NCI-H524 (cell line): ENCODE data around the gene ANKS1B.
A peak's percentile ranks its signal among the peaks of the same experiment; 100 is the strongest.

Source experiments
- DNase-seq, 2 experiments: peaks; one replicate each; lab custom pipeline; 2025; lab: John Stamatoyannopoulos, UW

ANKS1B gene

DNA sequence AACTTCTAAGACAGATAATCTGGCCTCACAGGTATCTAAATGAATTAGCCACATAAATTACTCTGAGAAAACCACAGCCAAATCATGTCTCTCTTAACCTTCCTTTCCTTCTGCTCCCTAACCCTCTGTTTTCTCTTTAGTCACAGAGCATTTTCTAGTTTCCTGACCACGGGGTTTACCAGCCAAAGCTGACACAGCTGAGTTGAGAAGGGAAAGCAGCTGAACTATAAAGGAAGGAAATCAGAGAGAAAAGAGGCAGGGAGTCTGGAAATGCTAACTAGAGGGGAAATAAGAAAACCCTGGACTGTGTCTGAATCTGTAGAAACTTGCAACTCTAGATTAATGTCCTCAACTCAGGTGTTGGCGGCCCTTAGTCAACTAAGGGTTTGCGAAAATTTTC is 24.4 kb downstream of the ANKS1B start:
- peak in 1 of 2 experiments; percentile 80 for DNase-seq

DNA sequence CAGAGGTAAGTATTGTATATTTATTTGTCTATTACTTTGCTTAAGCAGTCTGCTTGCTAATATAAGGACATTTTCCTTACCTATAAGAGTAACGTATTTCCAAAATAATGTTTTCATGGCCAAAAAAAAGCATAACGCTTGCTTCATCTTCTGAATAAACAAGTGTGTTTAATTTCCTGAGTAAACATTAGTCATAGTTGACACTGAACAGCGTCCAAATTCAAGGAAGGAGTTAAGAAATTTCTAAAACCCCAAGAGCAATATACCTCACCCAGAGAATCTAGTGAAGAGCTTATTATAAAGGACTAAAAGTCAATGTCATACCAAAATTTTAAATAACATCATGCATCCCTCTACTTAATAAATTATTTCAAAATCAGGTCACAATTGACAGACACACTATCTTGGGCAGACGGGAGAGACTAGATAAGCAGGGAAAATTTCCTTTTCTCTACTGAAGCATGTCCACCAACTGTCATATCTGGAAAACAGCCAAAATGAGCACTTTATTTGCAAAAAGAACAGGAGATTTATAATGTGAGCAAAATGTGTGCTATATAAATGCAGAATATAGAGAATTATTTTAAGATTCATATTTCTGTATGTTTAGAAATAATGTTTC is 25.1 kb downstream of the ANKS1B start:
- DNase-seq: peak; percentile 66 to 87

DNA sequence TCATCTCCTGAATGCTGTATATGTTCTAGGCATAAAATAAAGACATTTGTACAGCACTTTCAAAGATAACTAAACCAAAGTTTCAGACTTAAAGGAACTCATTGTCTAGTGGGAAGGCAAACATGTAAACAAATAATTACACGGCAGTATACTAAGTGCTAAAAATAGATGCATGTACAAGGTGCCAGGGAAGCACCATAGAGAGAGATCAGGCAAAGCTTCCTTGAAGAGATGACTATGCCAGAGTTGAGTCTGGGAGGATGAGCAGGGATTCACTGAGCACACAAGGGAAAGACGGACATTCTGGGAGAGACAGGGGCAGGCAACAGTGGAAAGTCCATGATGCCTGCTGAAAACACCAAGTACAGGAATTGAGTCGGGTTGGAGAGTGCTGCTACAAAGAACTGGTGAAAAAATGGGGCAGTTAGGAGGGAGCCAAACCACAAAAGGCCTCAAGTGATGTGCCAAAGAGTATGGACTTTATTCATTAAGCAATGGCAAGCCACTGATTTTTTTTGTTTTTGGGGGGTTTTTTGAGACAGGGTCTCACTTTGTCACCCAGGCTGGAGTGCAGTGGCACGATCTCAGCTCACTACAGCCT is 26.8 kb downstream of the ANKS1B start:
- DNase-seq: no peak

DNA sequence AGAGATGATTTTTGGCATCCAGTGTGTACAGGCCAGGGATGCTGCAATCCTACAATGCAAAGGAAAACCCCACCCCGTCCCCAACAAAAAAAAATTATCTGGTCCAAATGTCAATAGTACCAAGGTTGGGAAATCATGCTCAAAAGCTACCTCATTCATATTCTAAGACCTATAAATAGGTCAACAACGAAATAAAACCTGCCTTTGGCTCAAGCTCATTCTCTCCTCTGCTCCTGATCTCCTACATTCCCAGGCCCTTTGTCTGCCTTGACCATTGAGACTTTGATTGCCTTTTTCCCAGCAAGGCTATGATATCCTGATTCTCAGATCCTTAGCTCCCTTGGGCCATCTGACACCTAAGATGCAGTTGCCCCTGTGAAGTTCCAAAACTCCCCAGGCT is 30.0 kb downstream of the ANKS1B start:
- DNase-seq: peak in 1 of 2 experiments; percentile 15

DNA sequence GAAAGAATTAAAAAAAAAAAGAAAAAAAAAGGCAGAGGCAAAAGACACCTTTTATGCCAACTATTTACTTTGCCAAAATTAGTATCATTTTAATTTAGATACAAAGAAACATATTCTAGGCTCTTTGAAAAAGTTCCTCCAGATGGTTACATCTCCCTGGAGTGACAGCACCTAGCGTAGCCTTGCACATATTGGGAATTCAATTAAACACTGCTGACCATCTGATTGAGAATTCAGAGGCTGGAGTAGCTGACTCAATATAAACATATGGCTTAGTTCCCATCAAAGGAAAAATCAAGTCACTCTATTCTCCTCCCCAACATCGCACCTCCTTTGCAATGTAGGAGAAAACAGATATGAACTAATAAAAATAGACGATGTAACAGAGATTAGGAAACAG is 36.4 kb downstream of the ANKS1B start:
- peak in 1 of 2 experiments; percentile 52 for DNase-seq

DNA sequence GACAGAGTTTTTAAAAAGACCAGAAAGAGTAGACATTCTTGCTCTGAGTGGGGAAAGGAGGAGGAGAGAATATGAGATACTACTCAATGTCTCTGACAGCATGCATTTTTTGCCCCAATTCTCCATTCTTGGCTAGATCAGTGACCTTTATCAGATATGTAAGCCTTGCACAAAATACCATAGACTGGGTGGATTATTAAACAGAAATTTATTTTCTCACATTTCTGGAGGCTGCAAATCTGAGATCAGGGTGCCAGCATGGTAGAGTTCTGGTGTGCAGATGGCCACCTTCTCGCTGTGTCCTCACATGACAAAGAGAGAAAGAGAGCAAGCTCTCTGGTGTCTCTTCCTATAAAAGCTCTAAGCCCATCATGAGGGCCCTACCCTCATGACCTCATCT is 38.6 kb downstream of the ANKS1B start:
- no peak for DNase-seq

DNA sequence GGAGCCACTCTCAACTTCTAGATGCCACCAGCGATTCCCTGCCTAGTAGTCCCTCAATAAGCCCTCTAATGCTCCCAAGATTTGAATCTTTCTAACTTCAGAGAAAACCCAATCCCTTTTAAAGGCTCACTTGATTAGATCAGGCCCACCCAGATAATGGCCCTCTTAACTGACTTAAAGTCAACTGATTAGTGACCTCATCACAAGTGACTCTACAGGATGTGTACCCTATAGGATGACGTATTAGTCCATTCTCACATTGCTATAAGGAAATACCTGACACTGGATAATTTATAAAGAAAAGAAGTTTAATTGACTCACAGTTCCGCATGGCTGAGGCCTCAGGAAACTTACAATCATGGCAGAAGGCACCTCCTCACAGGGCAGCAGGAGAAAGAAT is 49.1 kb downstream of the ANKS1B start:
- no peak for DNase-seq

DNA sequence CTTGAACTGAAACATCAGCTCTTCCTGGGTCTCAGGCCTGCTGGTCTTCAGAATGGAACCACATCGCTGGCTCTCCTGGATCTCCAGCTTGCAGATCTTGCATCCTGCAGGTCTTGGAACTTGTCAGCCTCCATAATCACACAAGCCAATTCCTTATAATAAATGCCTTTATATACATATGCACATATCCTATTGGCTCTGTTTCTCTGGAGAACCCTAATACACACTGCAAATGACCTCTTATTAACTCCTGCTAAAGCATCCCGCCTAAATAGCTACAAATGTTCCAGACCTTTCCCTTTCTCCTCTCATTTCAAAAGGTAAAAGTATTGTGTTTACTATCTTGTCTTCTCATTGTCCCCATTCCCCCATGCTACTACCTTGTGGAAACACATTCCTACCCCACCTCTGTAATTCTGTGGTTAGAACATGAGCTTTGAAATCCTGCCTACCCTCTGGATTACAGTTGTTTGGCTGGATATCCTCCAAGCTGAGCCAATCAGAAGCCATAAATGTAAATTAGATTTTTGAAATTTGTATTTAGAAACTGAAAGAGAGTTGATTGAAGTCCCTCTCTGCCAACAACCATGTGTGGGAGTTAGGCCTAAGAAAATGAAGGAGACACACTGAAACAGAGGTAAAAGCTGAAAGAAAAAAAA is 58.1 kb downstream of the ANKS1B start:
- DNase-seq: no peak

DNA sequence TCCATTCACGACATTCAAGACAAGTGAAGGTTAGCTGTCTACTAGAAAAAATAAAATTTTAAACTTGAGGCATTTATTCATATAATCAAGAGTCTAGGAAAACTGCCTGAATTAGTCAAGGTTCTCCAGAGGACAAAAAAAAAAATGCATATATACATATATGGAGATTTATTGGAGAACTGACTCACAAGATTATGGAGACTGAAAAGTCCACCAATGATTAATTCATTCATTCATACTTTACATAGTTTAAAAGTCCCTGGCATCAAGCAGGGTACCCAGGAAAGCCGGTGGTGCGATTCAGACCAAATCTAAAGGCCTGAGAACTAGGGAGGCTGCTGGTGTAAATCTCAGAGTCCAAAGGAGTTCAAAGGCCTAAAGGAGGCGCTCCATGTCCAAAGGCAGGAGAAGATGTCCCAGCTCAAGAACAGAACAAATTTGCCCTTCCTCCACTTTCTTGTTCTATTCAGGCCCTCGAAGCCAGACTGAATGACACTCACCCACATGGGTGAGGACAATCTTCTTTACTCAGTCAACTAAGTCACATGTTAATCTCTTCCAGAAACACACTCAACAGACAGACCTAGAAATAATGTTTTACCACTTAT is 64.3 kb downstream of the ANKS1B start:
- DNase-seq: no peak

DNA sequence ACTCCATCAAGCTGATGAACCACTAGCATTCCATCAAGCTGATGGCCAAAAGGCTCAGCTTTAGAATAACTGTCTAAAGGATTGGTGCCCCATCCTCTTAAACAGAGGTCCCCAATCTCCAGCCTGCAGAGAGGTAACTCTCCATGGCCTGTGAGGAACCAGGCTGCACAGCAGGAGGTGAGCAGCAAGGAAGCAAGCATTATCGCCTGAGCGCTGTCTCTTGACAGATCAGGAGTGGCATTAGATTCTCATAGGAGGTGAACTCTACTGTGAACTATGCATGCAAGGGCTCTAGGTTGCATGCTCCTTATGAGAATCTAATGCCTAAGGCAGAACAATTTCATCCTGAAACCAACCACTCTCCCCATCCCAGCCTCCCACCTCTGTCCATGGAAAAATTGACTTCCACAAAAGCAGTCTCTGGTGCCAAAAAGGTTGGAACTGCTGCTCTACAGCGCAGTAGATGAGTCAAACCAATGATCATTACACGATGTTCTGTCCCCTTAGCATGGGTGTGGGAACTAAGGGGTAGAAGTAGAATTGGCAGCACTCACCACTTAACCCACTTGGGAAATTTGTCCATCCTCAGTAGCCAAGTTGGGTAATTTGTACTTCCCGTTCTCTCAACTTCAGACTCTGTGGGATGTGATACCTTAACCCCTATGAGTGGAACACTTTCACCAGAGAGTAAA is 66.9 kb downstream of the ANKS1B start:
- no peak for DNase-seq

DNA sequence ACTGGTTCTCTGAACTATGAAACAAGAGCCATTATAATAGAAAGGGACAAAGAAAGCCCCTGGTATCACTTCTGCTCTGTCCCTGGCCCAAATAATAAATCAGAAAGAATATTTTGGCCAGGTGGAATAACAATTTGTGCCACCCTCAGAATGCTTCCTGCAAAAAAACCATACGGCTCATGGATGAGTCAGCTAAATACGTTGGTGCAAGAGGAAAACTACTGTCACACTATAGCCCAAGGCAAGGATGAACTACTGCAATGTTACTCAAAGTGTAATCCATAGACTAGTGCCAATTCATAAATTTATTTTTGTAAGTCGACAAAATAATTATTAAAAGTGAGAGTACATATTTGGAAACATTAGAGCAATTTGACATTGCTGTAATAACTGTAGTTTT is 68.2 kb downstream of the ANKS1B start:
- DNase-seq: no peak

DNA sequence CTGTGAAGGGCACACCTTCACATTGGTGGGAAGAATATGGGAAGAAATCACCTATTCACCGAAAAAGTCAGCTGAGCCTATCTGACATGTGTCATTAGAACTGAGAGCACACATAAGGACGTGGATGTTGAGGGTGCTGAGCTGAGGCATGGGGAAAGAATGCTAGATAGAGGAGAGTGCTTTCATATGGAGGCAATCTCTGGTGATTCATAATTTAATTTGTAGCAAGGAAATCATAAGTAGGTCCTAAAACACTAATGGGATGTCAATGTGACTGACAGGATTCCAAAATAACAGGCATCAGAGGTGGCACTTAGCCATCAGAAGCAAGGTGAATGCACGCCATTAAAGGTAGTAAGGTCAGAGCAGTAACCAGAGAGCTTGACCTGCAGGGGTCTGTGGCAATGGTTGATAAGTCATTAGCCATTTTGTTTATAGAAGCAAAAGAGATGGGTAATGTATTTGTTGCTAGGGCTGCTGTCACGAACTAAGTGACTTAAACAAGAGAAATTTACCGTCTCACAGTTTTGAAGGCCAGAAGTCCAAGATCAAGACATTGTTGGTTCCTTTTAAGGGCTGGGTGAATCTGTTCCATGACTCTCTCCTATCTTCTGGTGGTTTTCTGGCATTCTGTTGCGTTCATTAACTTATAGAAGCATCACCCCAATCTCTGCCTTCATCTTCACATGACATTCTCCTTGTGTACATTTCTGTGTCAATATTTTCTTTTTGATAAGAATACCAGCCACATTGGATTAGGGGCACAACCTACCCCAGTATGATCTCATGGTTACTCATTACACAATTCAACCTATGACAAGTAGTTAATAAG is 69.3 kb downstream of the ANKS1B start:
- no peak for DNase-seq

DNA sequence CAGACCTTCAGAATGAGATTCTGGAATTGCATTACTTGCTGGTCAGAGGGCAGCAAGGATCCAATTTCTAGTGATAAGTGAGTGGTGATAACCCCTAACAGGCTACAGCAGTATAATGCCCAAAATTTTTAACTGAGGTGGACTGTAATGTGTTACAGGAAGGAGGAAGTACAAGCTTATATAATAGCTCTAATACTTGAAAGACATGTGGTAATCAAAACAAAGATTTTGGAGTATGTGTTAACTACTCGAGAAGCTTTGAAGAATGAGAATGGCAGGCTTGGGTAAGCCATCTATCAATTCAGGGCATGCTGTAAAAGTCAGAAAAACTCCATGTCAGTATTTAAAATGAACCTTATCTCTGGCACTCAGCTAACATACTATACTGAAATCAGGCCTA is 70.5 kb downstream of the ANKS1B start:
- no peak for DNase-seq

DNA sequence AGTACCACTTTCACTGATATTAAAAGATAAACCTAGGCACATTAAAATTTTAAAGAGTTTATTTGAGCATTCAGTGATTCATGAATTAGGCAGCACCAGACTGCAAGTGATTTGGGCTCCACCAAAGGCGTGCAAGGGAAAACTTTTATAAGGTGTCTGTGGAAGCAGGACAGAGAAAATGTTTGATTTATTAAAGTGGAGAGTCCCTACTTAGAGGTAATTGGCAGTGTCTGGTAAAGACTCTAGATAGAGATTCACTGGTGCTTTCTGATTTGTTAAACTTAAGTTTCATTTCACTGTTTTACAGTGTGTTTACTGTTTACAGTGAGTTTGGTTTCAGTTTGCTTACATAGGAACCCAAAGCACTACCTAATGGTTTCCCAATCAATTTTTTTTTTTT is 72.8 kb downstream of the ANKS1B start:
- no peak for DNase-seq

DNA sequence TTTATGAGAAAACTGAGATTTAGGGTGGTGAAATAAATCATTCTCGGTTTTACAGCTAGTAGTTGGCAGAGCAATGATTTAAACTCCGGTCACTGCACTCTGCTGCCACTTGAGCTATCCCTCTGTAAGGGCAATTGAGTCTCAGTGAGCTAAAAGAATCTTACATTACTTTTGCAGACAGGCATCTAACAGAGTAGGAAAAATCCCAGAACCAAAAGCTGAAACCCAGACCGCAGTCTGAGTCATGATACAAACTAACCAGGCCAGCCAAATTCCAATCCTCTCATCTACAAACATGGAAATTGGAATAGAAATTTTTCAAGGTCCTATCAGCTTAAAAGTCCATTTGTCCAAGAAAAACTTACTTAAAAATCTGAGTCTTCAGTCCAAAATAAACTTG is 73.7 kb downstream of the ANKS1B start:
- no peak for DNase-seq

DNA sequence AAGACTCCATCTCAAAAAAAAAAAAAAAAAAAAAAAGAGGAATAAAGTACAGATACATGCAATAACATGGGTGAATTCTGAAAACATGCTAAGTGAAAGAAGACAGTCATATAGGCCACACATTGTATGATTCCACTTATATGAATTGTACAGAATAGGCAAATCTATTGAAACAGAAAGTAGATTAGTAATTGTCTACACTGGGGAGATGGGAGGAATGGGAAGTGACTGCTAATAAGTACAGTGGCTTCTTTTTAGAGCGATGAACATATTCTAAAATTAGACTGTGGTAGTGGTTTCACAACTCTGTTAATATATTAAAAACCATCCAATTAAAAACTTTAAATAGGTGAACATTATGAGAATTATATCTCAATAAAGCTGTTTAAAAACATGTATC is 74.4 kb downstream of the ANKS1B start:
- no peak for DNase-seq

DNA sequence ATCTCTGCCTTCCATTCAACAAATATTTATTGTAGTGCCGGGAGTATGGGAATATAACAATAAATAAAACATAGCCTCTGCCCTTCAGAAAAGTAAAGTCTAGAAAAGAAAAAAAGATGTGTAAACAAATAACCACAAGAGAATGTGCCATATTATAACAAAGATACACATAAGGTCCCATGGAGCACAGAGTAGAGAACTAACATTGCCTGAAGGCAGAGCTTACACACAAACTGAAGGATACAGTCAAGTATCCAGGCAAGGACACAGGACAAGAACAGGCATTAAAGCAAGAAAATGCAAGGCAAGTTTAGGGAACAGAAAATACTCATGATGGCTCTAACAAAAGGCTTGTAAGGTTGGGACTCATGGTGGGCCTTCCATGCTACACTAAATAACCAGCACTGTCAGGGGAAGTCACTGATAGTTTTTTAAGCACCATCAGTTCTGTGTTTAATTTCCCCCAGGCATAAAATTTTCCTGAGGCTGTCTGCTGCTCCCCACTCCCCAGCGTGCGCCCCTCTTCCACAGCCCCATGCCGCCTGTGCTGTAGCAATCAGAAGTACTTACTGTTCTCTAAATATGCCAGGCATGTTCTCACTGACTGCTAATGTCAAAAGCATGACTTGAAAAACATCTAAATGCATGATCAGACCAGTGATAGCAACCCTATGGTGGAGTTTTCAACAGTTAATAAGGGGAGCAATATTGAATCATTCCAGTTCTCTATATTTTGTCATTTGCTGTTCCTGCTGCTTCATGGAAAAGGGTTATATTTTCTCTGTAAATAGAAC is 77.8 kb downstream of the ANKS1B start:
- no peak for DNase-seq

DNA sequence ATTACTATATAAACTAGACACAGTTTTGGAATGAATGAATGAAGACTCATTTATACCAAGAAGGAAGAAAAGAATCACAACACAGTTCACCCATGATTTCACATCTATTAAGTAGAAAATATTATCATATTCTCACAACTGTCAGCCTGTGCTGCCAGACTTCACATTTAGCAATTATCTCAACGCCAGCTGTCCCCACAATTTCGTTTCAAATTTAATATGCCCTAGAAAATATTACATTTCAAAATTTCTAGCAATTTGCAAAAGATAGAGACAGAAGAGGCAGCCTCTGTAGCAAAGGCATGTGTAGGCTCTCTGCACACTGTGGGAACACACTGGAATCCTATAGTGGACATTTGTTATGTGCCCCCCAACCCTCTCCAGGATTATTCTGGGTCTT is 83.6 kb downstream of the ANKS1B start:
- peak; percentile 19 to 55 for DNase-seq

DNA sequence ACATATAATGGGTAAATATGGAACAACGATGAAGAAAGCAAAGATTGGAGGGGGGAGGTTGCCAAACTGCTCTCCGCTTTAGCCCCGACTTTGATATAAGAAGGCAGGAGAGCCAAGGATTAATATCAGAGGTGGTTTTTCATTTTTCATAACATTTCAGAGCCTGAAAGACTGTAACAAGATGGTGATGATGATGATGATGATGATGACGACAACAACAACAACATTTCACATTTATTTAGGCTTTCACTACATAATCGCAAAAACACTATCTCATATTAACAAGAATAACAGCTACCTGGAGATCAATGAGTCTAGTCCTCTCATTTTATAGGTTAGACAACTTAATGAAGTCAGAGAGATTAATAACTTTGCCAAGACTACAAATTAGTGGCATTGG is 86.1 kb downstream of the ANKS1B start:
- DNase-seq: no peak

DNA sequence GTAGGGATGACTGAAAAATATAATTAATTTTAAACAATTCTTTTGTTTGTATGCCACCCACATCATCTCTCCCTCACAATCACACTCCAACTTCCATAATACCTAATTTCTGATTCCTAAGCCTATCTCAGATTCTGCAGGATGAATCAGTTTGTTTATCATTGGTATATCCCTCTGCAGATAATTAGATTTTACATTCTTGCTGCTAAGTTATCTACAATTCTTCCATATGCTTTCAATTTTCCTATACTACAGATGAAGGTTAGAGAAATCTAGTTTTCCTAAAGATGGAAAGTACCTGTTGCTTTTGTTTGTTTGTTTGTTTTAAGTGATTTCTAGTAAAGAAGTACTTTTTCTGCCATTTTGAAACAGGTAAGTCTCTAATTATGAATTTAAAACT is 105.3 kb downstream of the ANKS1B start:
- DNase-seq: no peak

DNA sequence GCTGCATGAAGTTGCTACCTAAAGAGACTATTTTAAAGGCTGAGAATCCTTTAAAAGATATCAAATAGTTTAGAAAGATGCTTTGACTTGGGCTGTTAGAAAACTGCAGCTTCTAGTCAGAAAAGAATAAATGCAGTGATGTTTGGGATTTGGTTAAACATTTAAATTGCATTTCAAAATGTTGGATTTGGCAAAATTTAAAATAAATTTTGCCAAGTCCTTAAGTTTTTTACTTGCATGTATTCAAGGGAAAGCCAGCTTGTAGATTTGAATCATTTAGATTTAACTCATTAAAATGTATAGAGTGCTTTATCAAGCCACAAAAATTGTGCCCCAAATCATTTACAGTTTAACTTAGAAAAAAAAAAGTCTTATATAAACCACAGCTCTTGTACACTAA is 109.7 kb downstream of the ANKS1B start:
- DNase-seq: no peak
